Measurements from ENCODE around the gene GNAI3. TPM values are rescaled to one million over a fixed set of nuclear protein-coding genes. Genes with fewer than 3 reads are reported as not detected.

GNAI3 gene
- total RNA-seq, 4 donors from 2014 or later, result 2.3 to 20.0 (median 5.8) TPM

- no peak for DNase-seq
- Histone ChIP-seq H3K4me3 (no peak overlapping the region), H3K36me3 (no peaks in the 10 kb centered on the region), H3K9me3 (no peaks in the 10 kb centered on the region), H3K27me3 (no peaks in the 10 kb centered on the region), H3K27ac (no peak overlapping the region), H3K4me1 (peaks cover 4 to 6% of the 10 kb centered on the region in 2 donors)
- TF ChIP-seq POLR2A (IDR thresholded peaks at IDR 0.05) (no peak), CTCF (IDR thresholded peaks at IDR 0.05) (no peak)
- intact Hi-C loops (cut with DNase I; ENCODE audit: low total_unique reads), result loop anchor here (10.0 kb wide), 1 partner anchor 94 kb away; the partner anchor contains the start of gene GNAI3
Measured at GRCh38 chr1:109639063-109639840, 90.8 kb downstream of the GNAI3 start.

GRCh38 chr1:109639841-109640184 lies 91.4 kb downstream of the GNAI3 start:
- Histone ChIP-seq H3K4me1 (peaks cover 4 to 6% of the 10 kb centered on the region in 2 donors), H3K27me3 (no peaks in the 10 kb centered on the region), H3K36me3 (no peaks in the 10 kb centered on the region), H3K4me3 (no peak overlapping the region), H3K9me3 (no peaks in the 10 kb centered on the region), H3K27ac (no peak overlapping the region)
- no peak for DNase-seq
- TF ChIP-seq CTCF (IDR thresholded peaks at IDR 0.05) (no peak), POLR2A (IDR thresholded peaks at IDR 0.05) (no peak)
- intact Hi-C loops (cut with DNase I; ENCODE audit: low total_unique reads), result loop anchor here (5.0 to 10.0 kb wide), 2 partner anchors 95 to 132 kb away; partner anchors contain the start of gene GNAI3

GRCh38 chr1:109640285-109640865 lies 92.0 kb downstream of the GNAI3 start:
- H3K27ac ChIP-seq, result no peak overlapping the region
- intact Hi-C loops (cut with DNase I; ENCODE audit: low total_unique reads), result loop anchor here (5.0 kb wide), 1 partner anchor 132 kb away; no protein-coding TSS in a partner anchor
- no peaks in the 10 kb centered on the region for H3K36me3 ChIP-seq
- no peak overlapping the region for H3K4me3 ChIP-seq
- H3K9me3 ChIP-seq, result no peaks in the 10 kb centered on the region
- TF ChIP-seq POLR2A (IDR thresholded peaks at IDR 0.05), result no peak
- peak; percentile 80 to 94 (median 83) for TF ChIP-seq CTCF (IDR thresholded peaks at IDR 0.05)
- H3K4me1 ChIP-seq, result peaks cover 4 to 6% of the 10 kb centered on the region in 2 donors
- no peaks in the 10 kb centered on the region for H3K27me3 ChIP-seq
- DNase-seq, result peak; percentile 78 to 85

- TF ChIP-seq POLR2A (IDR thresholded peaks at IDR 0.05) (no peak), CTCF (IDR thresholded peaks at IDR 0.05) (no peak)
- H3K27ac ChIP-seq, result no peak overlapping the region
- H3K36me3 ChIP-seq, result no peaks in the 10 kb centered on the region
- DNase-seq, result no peak
- intact Hi-C loops (cut with DNase I; ENCODE audit: low total_unique reads), result loop anchor here (5.0 kb wide), 1 partner anchor 131 kb away; no protein-coding TSS in a partner anchor
- H3K4me1 ChIP-seq, result peaks cover 1 to 2% of the 10 kb centered on the region in 2 donors
- no peaks in the 10 kb centered on the region for H3K9me3 ChIP-seq
- H3K4me3 ChIP-seq, result no peak overlapping the region
- no peaks in the 10 kb centered on the region for H3K27me3 ChIP-seq
Measured at GRCh38 chr1:109641078-109641740, 92.8 kb downstream of the GNAI3 start.
